K562 (cell line): ENCODE results near the gene BTD. TPM values are rescaled to one million over a fixed set of nuclear protein-coding genes. Genes with fewer than 3 reads are reported as not detected.

Experiments used
- ATF4 ChIP-seq: fragments of 450-650 bp; formaldehyde crosslinking; IDR thresholded peaks from 2 replicates; pipeline ENCODE4 v1.4.0; 2022; ENCODE audit warnings: mild to moderate bottlenecking, moderate library complexity
- BRD4 ChIP-seq: fragments of 200-600 bp; sonication (generic); IDR thresholded peaks from 2 replicates; pipeline ENCODE4 v1.6.1; 2017; ENCODE audit warnings: inconsistent platforms
- CAMTA2 ChIP-seq: fragments of 250-450 bp; sonication (Bioruptor Pico); conservative IDR thresholded peaks from 2 replicates; pipeline ENCODE4 v1.5.1; 2022
- ESRRB ChIP-seq: fragments of 250-450 bp; sonication (Bioruptor Pico); IDR thresholded peaks from 2 replicates; pipeline ENCODE4 v1.5.0; 2020; ENCODE audit warnings: mild to moderate bottlenecking, moderate library complexity, borderline replicate concordance
- FOXJ2 ChIP-seq: fragments of 200-800 bp; sonication (Bioruptor generic); IDR thresholded peaks from 2 replicates; pipeline ENCODE4 v1.6.1; 2016; ENCODE audit warnings: missing genetic modification characterization, missing compliant biosample characterization
- L3MBTL2 ChIP-seq: fragments of 450-650 bp; IDR thresholded peaks from 2 replicates; pipeline ENCODE4 v1.6.1; 2016; ENCODE audit warnings: mild to moderate bottlenecking, moderate library complexity
- MAX ChIP-seq: sonication (generic); formaldehyde crosslinking; IDR thresholded peaks from 2 replicates; pipeline ENCODE4 v1.9.0; 2022; ENCODE audit warnings: mild to moderate bottlenecking, missing genetic modification reagents
- PHB ChIP-seq: fragments of 250-450 bp; sonication (Bioruptor Pico); IDR thresholded peaks from 2 replicates; pipeline ENCODE4 v1.5.0; 2021
- SIRT6 ChIP-seq: IDR thresholded peaks from one replicate; pipeline ENCODE4 v1.6.1; 2012; ENCODE audit warnings: low read depth, mild to moderate bottlenecking, control low read depth, inconsistent platforms, low read length, moderate library complexity
- SREBF2 ChIP-seq: sonication (generic); formaldehyde crosslinking; IDR thresholded peaks from 2 replicates; pipeline ENCODE4 v1.4.0; 2020; ENCODE audit warnings: mild to moderate bottlenecking, missing genetic modification reagents
- TRIM28 ChIP-seq: fragments of 450-650 bp; IDR thresholded peaks from 2 replicates; pipeline ENCODE4 v1.6.1; 2017
- U2AF2 ChIP-seq: fragments of 200-400 bp; formaldehyde crosslinking; optimal IDR thresholded peaks from 2 replicates; pipeline ENCODE3; 2017; ENCODE audit warnings: low read depth, mild to moderate bottlenecking, low read length
- YBX1 ChIP-seq: fragments of 450-650 bp; IDR thresholded peaks from 2 replicates; pipeline ENCODE4 v1.7.1; 2016; ENCODE audit warnings: mild to moderate bottlenecking
- ZC3H4 ChIP-seq: sonication (generic); formaldehyde crosslinking; IDR thresholded peaks from 2 replicates; pipeline ENCODE4 v1.9.0; 2021; ENCODE audit warnings: missing genetic modification reagents, borderline replicate concordance
- ZNF41 ChIP-seq: fragments of 250-450 bp; sonication (Bioruptor Pico); conservative IDR thresholded peaks from 2 replicates; pipeline ENCODE4 v1.4.0; 2020; ENCODE audit warnings: mild to moderate bottlenecking
- ZNF507 ChIP-seq: conservative IDR thresholded peaks from 2 replicates; pipeline ENCODE4 v1.6.1; 2017; ENCODE audit warnings: missing genetic modification characterization, missing compliant biosample characterization
- polyA plus RNA-seq, 8 experiments: library from polyadenylated mRNA; depleted of rRNA in 4 of 8; stranded (reverse) in 5 of 8; unstranded in 3 of 8; fragments of >200 nt; fragmentation: Nextera tagmentation in 2 of 8; fragmentation: Illumina TruSeq in 1 of 8; extraction: Ambion mirVana in 2 of 8; extraction: Trizol in 1 of 8; gene quantifications; 2 replicates each; pipeline versions ENCODE4 v1.2.1 to v1.2.3, GENCODE V29; 2011 to 2014; ENCODE audit warnings: inconsistent platforms in 1 of 8, missing spikeins in 1 of 8
- total RNA-seq, 7 experiments: library from RNA; depleted of rRNA in 6 of 7; stranded (reverse); fragments of >200 nt in 6 of 7; fragmentation: Illumina TruSeq in 2 of 7; extraction: Trizol in 2 of 7; gene quantifications; 2 replicates each; pipeline versions ENCODE4 v1.2.1 to v1.2.3, GENCODE V29; 2011 to 2021; ENCODE audit warnings: low replicate concordance in 1 of 7
- TF ChIP-seq, protein P1 (sequence below): fragments of 250-450 bp; sonication (Bioruptor Pico); IDR thresholded peaks from 2 replicates; pipeline ENCODE4 v1.5.0; 2021
- TF ChIP-seq, protein P2 (sequence below): fragments of 450-650 bp; formaldehyde crosslinking; IDR thresholded peaks from 2 replicates; pipeline ENCODE4 v1.4.0; 2020; ENCODE audit warnings: mild to moderate bottlenecking, moderate library complexity

The BTD gene
- total and polyA plus RNA-seq, 9 of the 15 experiments (the other 6 are each of a cell fraction or from before 2014, with no cell fraction given), result 6.6 to 26.2 (median 10.6) TPM

- TF ChIP-seq PHB (CRISPR knock-in tag) (no peak), YBX1 (no peak), ZC3H4 (CRISPR knock-in tag) (no peak), MAX (CRISPR knock-in tag) (no peak), BRD4 (no peak), FOXJ2 (tag) (no peak), U2AF2 (no peak), CAMTA2 (CRISPR knock-in tag) (no peak), SIRT6 (no peak), SREBF2 (CRISPR knock-in tag) (no peak), ATF4 (CRISPR knock-in tag) (no peak), L3MBTL2 (no peak), ZNF507 (tag) (no peak), ZNF41 (CRISPR knock-in tag) (no peak), ESRRB (CRISPR knock-in tag) (no peak), TRIM28 (no peak)
- TF ChIP-seq, protein P1, sequence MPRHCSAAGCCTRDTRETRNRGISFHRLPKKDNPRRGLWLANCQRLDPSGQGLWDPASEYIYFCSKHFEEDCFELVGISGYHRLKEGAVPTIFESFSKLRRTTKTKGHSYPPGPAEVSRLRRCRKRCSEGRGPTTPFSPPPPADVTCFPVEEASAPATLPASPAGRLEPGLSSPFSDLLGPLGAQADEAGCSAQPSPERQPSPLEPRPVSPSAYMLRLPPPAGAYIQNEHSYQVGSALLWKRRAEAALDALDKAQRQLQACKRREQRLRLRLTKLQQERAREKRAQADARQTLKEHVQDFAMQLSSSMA (CRISPR knock-in tag), result no peak
- TF ChIP-seq, protein P2, sequence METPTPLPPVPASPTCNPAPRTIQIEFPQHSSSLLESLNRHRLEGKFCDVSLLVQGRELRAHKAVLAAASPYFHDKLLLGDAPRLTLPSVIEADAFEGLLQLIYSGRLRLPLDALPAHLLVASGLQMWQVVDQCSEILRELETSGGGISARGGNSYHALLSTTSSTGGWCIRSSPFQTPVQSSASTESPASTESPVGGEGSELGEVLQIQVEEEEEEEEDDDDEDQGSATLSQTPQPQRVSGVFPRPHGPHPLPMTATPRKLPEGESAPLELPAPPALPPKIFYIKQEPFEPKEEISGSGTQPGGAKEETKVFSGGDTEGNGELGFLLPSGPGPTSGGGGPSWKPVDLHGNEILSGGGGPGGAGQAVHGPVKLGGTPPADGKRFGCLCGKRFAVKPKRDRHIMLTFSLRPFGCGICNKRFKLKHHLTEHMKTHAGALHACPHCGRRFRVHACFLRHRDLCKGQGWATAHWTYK, result no peak
Observed at GRCh38 chr3:15601046-15601398, 523 bp upstream of the BTD start (continued).
